Measurements from ENCODE around the gene COTL1. TPM values are rescaled to one million over a fixed set of nuclear protein-coding genes. Genes with fewer than 3 reads are reported as not detected.

The COTL1 gene
- total and polyA plus RNA-seq, 9 of the 15 experiments (the other 6 are each of a cell fraction or from before 2014, with no cell fraction given): 27.7 to 185 (median 72.5) TPM

GRCh38 chr16:84607694-84608093 lies 10.2 kb downstream of the COTL1 start (continued):
- TF ChIP-seq ID3 (CRISPR knock-in tag; IDR thresholded peaks at IDR 0.05) (no peak), ID3 (tag; IDR thresholded peaks at IDR 0.05) (peak; percentile 84), ZBTB11 (CRISPR knock-in tag; IDR thresholded peaks at IDR 0.05) (peak in 1 of 3 experiments; percentile 70; a peak in 2 of 6 replicates), ATF1 (CRISPR knock-in tag; IDR thresholded peaks at IDR 0.05) (no peak), ATF1 (tag; IDR thresholded peaks at IDR 0.05) (peak; percentile 48), GATA2 (CRISPR knock-in tag; IDR thresholded peaks at IDR 0.05) (peak; percentile 55; the same call in 1 of the 2 replicates), PTBP1 (IDR thresholded peaks at IDR 0.05; ENCODE audit: low read depth, low read length) (no peak), NCOR1 (IDR thresholded peaks at IDR 0.05) (peak; percentile 75), EP300 (IDR thresholded peaks at IDR 0.05; ENCODE audit: low read length) (peak; percentile 72), CBX3 (IDR thresholded peaks at IDR 0.05; ENCODE audit: borderline replicate concordance in 1 of 2, low read length in 2 of 2) (peak in 1 of 2 experiments; percentile 59; a peak in 1 of 3 replicates), HES1 (IDR thresholded peaks at IDR 0.05; ENCODE audit: low read depth) (0 out of 2 replicates have a peak, but pooled peaks have one; percentile 39), ZNF224 (CRISPR knock-in tag; IDR thresholded peaks at IDR 0.05) (no peak), MECOM (CRISPR knock-in tag; IDR thresholded peaks at IDR 0.05) (peak; percentile 19; the same call in 1 of the 2 replicates), CBX1 (IDR thresholded peaks at IDR 0.05; ENCODE audit: low read depth) (peak; percentile 79; the same call in 1 of the 2 replicates), KDM5B (IDR thresholded peaks at IDR 0.05; ENCODE audit: insufficient replicate concordance, low read depth, low read length) (peak; percentile 39), KDM1A (IDR thresholded peaks at IDR 0.05) (peak; percentile 74 to 80), FOXM1 (IDR thresholded peaks at IDR 0.05; ENCODE audit: low read depth) (no peak; the same call in 1 of the 2 replicates), FOXM1 (CRISPR knock-in tag; IDR thresholded peaks at IDR 0.05; ENCODE audit: low read depth) (no peak), NR2C1 (IDR thresholded peaks at IDR 0.05) (0 out of 2 replicates have a peak, but pooled peaks have one; percentile 25), NR2C1 (tag; IDR thresholded peaks at IDR 0.05) (peak; percentile 67), JUND (IDR thresholded peaks at IDR 0.05; ENCODE audit: borderline replicate concordance, low read depth, low read length) (peak; percentile 31; the same call in 1 of the 2 replicates), JUND (tag; IDR thresholded peaks at IDR 0.05; ENCODE audit: borderline replicate concordance, low read depth, low read length) (peak; percentile 18; the same call in 1 of the 3 replicates), ZNF589 (CRISPR knock-in tag; IDR thresholded peaks at IDR 0.05; ENCODE audit: low read depth) (0 out of 2 replicates have a peak, but pooled peaks have one; percentile 53), RAD51 (IDR thresholded peaks at IDR 0.05; ENCODE audit: borderline replicate concordance, low read depth) (no peak), BACH1 (tag; IDR thresholded peaks at IDR 0.05) (peak; percentile 66; the same call in 1 of the 2 replicates), SRSF3 (IDR thresholded peaks at IDR 0.05; ENCODE audit: insufficient read depth, low read length) (no peak)

Data from K562 (cell line).